PFSK-1 (cell line): ENCODE results near the gene TAS2R7.

ENCODE experiments used
- FOXP2 ChIP-seq: optimal IDR thresholded peaks from 2 replicates; pipeline ENCODE3; 2011; ENCODE audit warnings: borderline replicate concordance, control low read depth, inconsistent platforms; ENCODE audit not compliant: insufficient read depth; ENCODE audit errors: extremely low read length, extremely low read depth
- POLR2AphosphoS5 ChIP-seq: IDR thresholded peaks from 2 replicates; pipeline ENCODE4 v1.6.1; 2012; ENCODE audit warnings: low read depth, mild to moderate bottlenecking, control low read depth, low read length, moderate library complexity
- REST ChIP-seq, 2 experiments: IDR thresholded peaks; 2 replicates each; pipeline versions ENCODE4 v1.6.1 to v1.8.0; 2011 to 2012; ENCODE audit warnings: low read depth in 2 of 2, low read length in 2 of 2, control low read depth in 1 of 2, inconsistent platforms in 1 of 2, mild to moderate bottlenecking in 1 of 2, moderate library complexity in 1 of 2; ENCODE audit not compliant: insufficient read depth in 1 of 2
- SIN3A ChIP-seq: IDR thresholded peaks from 2 replicates; pipeline ENCODE4 v1.6.1; 2012; ENCODE audit warnings: mild to moderate bottlenecking, low read length, moderate library complexity, borderline replicate concordance; ENCODE audit not compliant: insufficient read depth
- TAF1 ChIP-seq: IDR thresholded peaks from 2 replicates; pipeline ENCODE4 v1.6.1; 2012; ENCODE audit warnings: low read length, control low read depth, borderline replicate concordance; ENCODE audit not compliant: insufficient read depth

Gene TAS2R7

GRCh38 chr12:10794222-10794621, 8.2 kb downstream of the TAS2R7 start:
- TF ChIP-seq REST (IDR thresholded peaks at IDR 0.05; ENCODE audit: insufficient read depth in 1 of 2, low read depth in 2 of 2, low read length in 2 of 2) (no peak), FOXP2 (no peak), POLR2AphosphoS5 (no peak), SIN3A (no peak), TAF1 (no peak)

GRCh38 chr12:10783252-10783651, 19.2 kb downstream of the TAS2R7 start:
- TF ChIP-seq FOXP2 (no peak), POLR2AphosphoS5 (no peak), TAF1 (no peak), SIN3A (no peak), REST (IDR thresholded peaks at IDR 0.05; ENCODE audit: insufficient read depth in 1 of 2, low read depth in 2 of 2, low read length in 2 of 2) (no peak)

- TF ChIP-seq TAF1 (no peak), FOXP2 (no peak)
These were observed 23.3 kb downstream of the TAS2R7 start for GRCh38 chr12:10779103-10779502.

GRCh38 chr12:10771132-10771733, 31.2 kb downstream of the TAS2R7 start:
- no peak for TF ChIP-seq TAF1
- TF ChIP-seq REST (IDR thresholded peaks at IDR 0.05; ENCODE audit: insufficient read depth in 1 of 2, low read depth in 2 of 2, low read length in 2 of 2) = no peak
- TF ChIP-seq SIN3A = no peak
- no peak for TF ChIP-seq FOXP2
- TF ChIP-seq POLR2AphosphoS5 = no peak

- TF ChIP-seq FOXP2 (no peak), SIN3A (no peak), REST (IDR thresholded peaks at IDR 0.05; ENCODE audit: insufficient read depth in 1 of 2, low read depth in 2 of 2, low read length in 2 of 2) (no peak), TAF1 (no peak), POLR2AphosphoS5 (no peak)
These were observed 42.8 kb downstream of the TAS2R7 start for GRCh38 chr12:10759657-10760056.
